C4-2B (cell line): ENCODE data around the gene MAB21L3.

ENCODE experiments used
- ZFX ChIP-seq: fragments of 450-650 bp; IDR thresholded peaks from 2 replicates; pipeline ENCODE4 v1.6.1; 2017
- TF ChIP-seq, protein P1 (sequence below): fragments of 450-650 bp; conservative IDR thresholded peaks from 2 replicates; pipeline ENCODE4 v1.5.1; 2017; ENCODE audit warnings: mild to moderate bottlenecking

DNA sequence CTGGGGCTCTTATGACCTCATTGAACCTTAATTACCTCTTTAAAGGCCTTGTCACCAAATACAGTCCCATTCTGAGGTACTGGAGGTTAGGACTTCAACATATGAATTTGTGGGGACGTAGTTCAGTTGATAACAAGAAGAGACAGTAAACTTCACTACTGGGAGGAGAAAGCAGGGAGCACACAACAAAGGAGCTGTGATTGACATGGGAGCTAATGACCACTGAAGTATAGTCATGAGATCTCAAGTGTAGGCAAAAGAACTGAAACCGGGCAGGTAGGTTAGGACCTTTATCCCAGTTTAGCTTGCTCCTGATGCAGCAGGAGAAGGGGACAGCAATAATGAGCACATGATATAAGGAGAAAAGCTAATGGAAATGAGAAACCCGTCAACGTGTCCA is 11.8 kb upstream of the MAB21L3 start:
- TF ChIP-seq, protein P1, sequence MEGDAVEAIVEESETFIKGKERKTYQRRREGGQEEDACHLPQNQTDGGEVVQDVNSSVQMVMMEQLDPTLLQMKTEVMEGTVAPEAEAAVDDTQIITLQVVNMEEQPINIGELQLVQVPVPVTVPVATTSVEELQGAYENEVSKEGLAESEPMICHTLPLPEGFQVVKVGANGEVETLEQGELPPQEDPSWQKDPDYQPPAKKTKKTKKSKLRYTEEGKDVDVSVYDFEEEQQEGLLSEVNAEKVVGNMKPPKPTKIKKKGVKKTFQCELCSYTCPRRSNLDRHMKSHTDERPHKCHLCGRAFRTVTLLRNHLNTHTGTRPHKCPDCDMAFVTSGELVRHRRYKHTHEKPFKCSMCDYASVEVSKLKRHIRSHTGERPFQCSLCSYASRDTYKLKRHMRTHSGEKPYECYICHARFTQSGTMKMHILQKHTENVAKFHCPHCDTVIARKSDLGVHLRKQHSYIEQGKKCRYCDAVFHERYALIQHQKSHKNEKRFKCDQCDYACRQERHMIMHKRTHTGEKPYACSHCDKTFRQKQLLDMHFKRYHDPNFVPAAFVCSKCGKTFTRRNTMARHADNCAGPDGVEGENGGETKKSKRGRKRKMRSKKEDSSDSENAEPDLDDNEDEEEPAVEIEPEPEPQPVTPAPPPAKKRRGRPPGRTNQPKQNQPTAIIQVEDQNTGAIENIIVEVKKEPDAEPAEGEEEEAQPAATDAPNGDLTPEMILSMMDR = no peak
- TF ChIP-seq ZFX = no peak
